Dendritic cell treated with granulocyte-macrophage colony-stimulating factor and Interleukin-4, amounts not matched to agents 40 ng/mL and 50 ng/mL, for 4 days (primary cell): ENCODE data around the gene SCAI.
"Not testable (repeated sequence)": the region's sequence is repeated elsewhere in the genome, so short reads cannot be mapped to it uniquely, and the experiment has no call there.

Experiments
- H3K27ac Mint-ChIP-seq: one replicate; pipeline ENCODE4 v1.8.0; 2022; ENCODE audit warnings: mild to moderate bottlenecking, mixed read lengths
- H3K27me3 Mint-ChIP-seq: one replicate; pipeline ENCODE4 v1.8.0; 2022; ENCODE audit warnings: mild to moderate bottlenecking, mixed read lengths
- H3K36me3 Mint-ChIP-seq: one replicate; pipeline ENCODE4 v1.8.0; 2022; ENCODE audit warnings: low read depth, mixed read lengths
- H3K4me1 Mint-ChIP-seq: one replicate; pipeline ENCODE4 v1.8.0; 2022; ENCODE audit warnings: low read depth, mixed read lengths
- H3K4me3 Mint-ChIP-seq: one replicate; pipeline ENCODE4 v1.8.0; 2022; ENCODE audit warnings: mild to moderate bottlenecking, moderate library complexity, mixed read lengths
- H3K9me3 Mint-ChIP-seq: one replicate; pipeline ENCODE4 v1.8.0; 2022; ENCODE audit warnings: mixed read lengths
- intact Hi-C: fragments of 100-400 bp; cut with micrococcal nuclease; formaldehyde crosslinking; loops from one replicate; pipeline ENCODE4 v1.15.0; 2022

The SCAI gene

GRCh38 chr9:125143377-125144090, at the start of gene SCAI:
Gene SCAI (minus strand): TSS chr9:125143528. CDS start chr9:125143437, 91 bp downstream.
- Mint-ChIP-seq H3K9me3 (no peaks in the 10 kb centered on the region), H3K27ac (peak within 1 kb of the TSS; percentile 78), H3K36me3 (peaks cover 13% of the 10 kb centered on the region), H3K27me3 (no peaks in the 10 kb centered on the region), H3K4me3 (peak within 1 kb of the TSS; percentile 98), H3K4me1 (peaks cover 24% of the 10 kb centered on the region)
- intact Hi-C loops = loop anchor here (1.0 to 2.0 kb wide), 2 partner anchors 202 to 373 kb away; partner anchors contain the start of genes GOLGA1 and NR6A1

GRCh38 chr9:125190361-125190801, 47.1 kb upstream of the SCAI start:
- H3K4me1 Mint-ChIP-seq = peaks cover 31% of the 10 kb centered on the region
- intact Hi-C loops = loop anchor here (1.0 kb wide), 1 partner anchor 10 kb away; the partner anchor contains the start of gene RABEPK
- H3K9me3 Mint-ChIP-seq = no peaks in the 10 kb centered on the region
- H3K36me3 Mint-ChIP-seq = peaks cover 19% of the 10 kb centered on the region
- peak overlapping the region; percentile 91 for H3K4me3 Mint-ChIP-seq
- no peaks in the 10 kb centered on the region for H3K27me3 Mint-ChIP-seq
- H3K27ac Mint-ChIP-seq = peak overlapping the region; percentile 91

- Mint-ChIP-seq H3K9me3 (no peaks in the 10 kb centered on the region), H3K27ac (peak within 1 kb of the TSS; percentile 91), H3K4me3 (peak within 1 kb of the TSS; percentile 91), H3K27me3 (no peaks in the 10 kb centered on the region), H3K36me3 (peaks cover 24% of the 10 kb centered on the region), H3K4me1 (peaks cover 30% of the 10 kb centered on the region)
- intact Hi-C loops = loop anchor here (1.0 kb wide), 2 partner anchors 11 to 52 kb away; partner anchors contain the start of genes HSPA5 and RABEPK
Measured at GRCh38 chr9:125189361-125190289, 46.3 kb upstream of the SCAI start, which contains the start of gene PPP6C. Gene PPP6C (minus strand): TSS chr9:125189803. CDS start chr9:125189718, 85 bp downstream.

GRCh38 chr9:125189011-125189360, 45.7 kb upstream of the SCAI start:
- Mint-ChIP-seq H3K4me3 (peak overlapping the region; percentile 91), H3K4me1 (peaks cover 28% of the 10 kb centered on the region), H3K27ac (peak overlapping the region; percentile 91), H3K27me3 (no peaks in the 10 kb centered on the region), H3K36me3 (peaks cover 30% of the 10 kb centered on the region), H3K9me3 (no peaks in the 10 kb centered on the region)
- intact Hi-C loops = loop anchor here (1.0 kb wide), 1 partner anchor 52 kb away; the partner anchor contains the start of gene HSPA5

GRCh38 chr9:125183561-125183960, 40.2 kb upstream of the SCAI start:
- Mint-ChIP-seq H3K27ac (no peak overlapping the region), H3K36me3 (peaks cover 23% of the 10 kb centered on the region), H3K9me3 (no peaks in the 10 kb centered on the region), H3K4me1 (peaks cover 55% of the 10 kb centered on the region), H3K4me3 (no peak overlapping the region), H3K27me3 (no peaks in the 10 kb centered on the region)
- intact Hi-C loops = no loop called here

GRCh38 chr9:125183054-125183453, 39.7 kb upstream of the SCAI start:
- Mint-ChIP-seq H3K27ac (no peak overlapping the region), H3K27me3 (no peaks in the 10 kb centered on the region), H3K4me1 (peaks cover 50% of the 10 kb centered on the region), H3K36me3 (peaks cover 25% of the 10 kb centered on the region), H3K9me3 (no peaks in the 10 kb centered on the region), H3K4me3 (no peak overlapping the region)
- intact Hi-C loops = no loop called here

- H3K4me3 Mint-ChIP-seq, H3K27me3 Mint-ChIP-seq, H3K9me3 Mint-ChIP-seq, H3K27ac Mint-ChIP-seq, intact Hi-C loops: not testable (repeated sequence)
- peaks cover 34% of the 10 kb centered on the region for H3K36me3 Mint-ChIP-seq
- H3K4me1 Mint-ChIP-seq = peaks cover 38% of the 10 kb centered on the region
Measured at GRCh38 chr9:125181756-125182155, 38.4 kb upstream of the SCAI start.

- H3K27ac Mint-ChIP-seq = no peak overlapping the region
- no peaks in the 10 kb centered on the region for H3K27me3 Mint-ChIP-seq
- H3K36me3 Mint-ChIP-seq = peaks cover 39% of the 10 kb centered on the region
- no peaks in the 10 kb centered on the region for H3K9me3 Mint-ChIP-seq
- H3K4me3 Mint-ChIP-seq = no peak overlapping the region
- intact Hi-C loops = no loop called here
- peaks cover 43% of the 10 kb centered on the region for H3K4me1 Mint-ChIP-seq
Measured at GRCh38 chr9:125180876-125181275, 37.5 kb upstream of the SCAI start.

- H3K4me3 Mint-ChIP-seq, intact Hi-C loops, H3K9me3 Mint-ChIP-seq, H3K27me3 Mint-ChIP-seq, H3K27ac Mint-ChIP-seq: not testable (repeated sequence)
- Mint-ChIP-seq H3K36me3 (peaks cover 35% of the 10 kb centered on the region), H3K4me1 (peaks cover 33% of the 10 kb centered on the region)
Measured at GRCh38 chr9:125179776-125180175, 36.4 kb upstream of the SCAI start.

GRCh38 chr9:125177888-125178287, 34.6 kb upstream of the SCAI start:
- H3K27ac Mint-ChIP-seq = no peak overlapping the region
- intact Hi-C loops = no loop called here
- no peaks in the 10 kb centered on the region for H3K27me3 Mint-ChIP-seq
- peaks cover 23% of the 10 kb centered on the region for H3K4me1 Mint-ChIP-seq
- no peaks in the 10 kb centered on the region for H3K9me3 Mint-ChIP-seq
- H3K36me3 Mint-ChIP-seq = peaks cover 28% of the 10 kb centered on the region
- H3K4me3 Mint-ChIP-seq = no peak overlapping the region

- Mint-ChIP-seq H3K36me3 (peaks cover 30% of the 10 kb centered on the region), H3K4me1 (peaks cover 23% of the 10 kb centered on the region), H3K9me3 (no peaks in the 10 kb centered on the region), H3K27ac (no peak overlapping the region), H3K4me3 (no peak overlapping the region), H3K27me3 (no peaks in the 10 kb centered on the region)
- intact Hi-C loops = no loop called here
Measured at GRCh38 chr9:125176636-125177035, 33.3 kb upstream of the SCAI start.

- intact Hi-C loops = no loop called here
- Mint-ChIP-seq H3K4me1 (peaks cover 15% of the 10 kb centered on the region), H3K9me3 (no peaks in the 10 kb centered on the region), H3K36me3 (peaks cover 62% of the 10 kb centered on the region), H3K27me3 (no peaks in the 10 kb centered on the region), H3K4me3 (peak overlapping the region; percentile 21), H3K27ac (peak overlapping the region; percentile 69)
Measured at GRCh38 chr9:125172031-125172755, 28.9 kb upstream of the SCAI start.

- Mint-ChIP-seq H3K36me3 (peaks cover 62% of the 10 kb centered on the region), H3K4me1 (peaks cover 9% of the 10 kb centered on the region), H3K4me3 (no peak overlapping the region), H3K9me3 (no peaks in the 10 kb centered on the region), H3K27ac (no peak overlapping the region), H3K27me3 (no peaks in the 10 kb centered on the region)
- intact Hi-C loops = loop anchor here (10.0 kb wide), 1 partner anchor 135 kb away; no protein-coding TSS in a partner anchor
Measured at GRCh38 chr9:125169895-125170294, 26.6 kb upstream of the SCAI start.
